Fibroblast of lung (primary cell): ENCODE results near the gene HGFAC.

Experiments used
- EZH2 ChIP-seq: IDR thresholded peaks from 2 replicates; pipeline ENCODE4 v1.5.1; 2012; ENCODE audit warnings: low read length, control low read depth, mild to moderate bottlenecking; ENCODE audit errors: missing control alignments
- TF ChIP-seq, protein P1 (sequence below), 2 donors: IDR thresholded peaks in 1 of 2; conservative IDR thresholded peaks in 1 of 2; 1 replicate in 1 of 2; 2 replicates in 1 of 2; pipeline ENCODE4 v1.5.1; 2011 to 2012; ENCODE audit warnings: low read length in 2 of 2, control low read depth in 1 of 2, inconsistent platforms in 1 of 2, low read depth in 1 of 2, mild to moderate bottlenecking in 1 of 2

GRCh38 chr4:3393171-3393570 is 48.6 kb upstream of the HGFAC start:
- TF ChIP-seq, protein P1, sequence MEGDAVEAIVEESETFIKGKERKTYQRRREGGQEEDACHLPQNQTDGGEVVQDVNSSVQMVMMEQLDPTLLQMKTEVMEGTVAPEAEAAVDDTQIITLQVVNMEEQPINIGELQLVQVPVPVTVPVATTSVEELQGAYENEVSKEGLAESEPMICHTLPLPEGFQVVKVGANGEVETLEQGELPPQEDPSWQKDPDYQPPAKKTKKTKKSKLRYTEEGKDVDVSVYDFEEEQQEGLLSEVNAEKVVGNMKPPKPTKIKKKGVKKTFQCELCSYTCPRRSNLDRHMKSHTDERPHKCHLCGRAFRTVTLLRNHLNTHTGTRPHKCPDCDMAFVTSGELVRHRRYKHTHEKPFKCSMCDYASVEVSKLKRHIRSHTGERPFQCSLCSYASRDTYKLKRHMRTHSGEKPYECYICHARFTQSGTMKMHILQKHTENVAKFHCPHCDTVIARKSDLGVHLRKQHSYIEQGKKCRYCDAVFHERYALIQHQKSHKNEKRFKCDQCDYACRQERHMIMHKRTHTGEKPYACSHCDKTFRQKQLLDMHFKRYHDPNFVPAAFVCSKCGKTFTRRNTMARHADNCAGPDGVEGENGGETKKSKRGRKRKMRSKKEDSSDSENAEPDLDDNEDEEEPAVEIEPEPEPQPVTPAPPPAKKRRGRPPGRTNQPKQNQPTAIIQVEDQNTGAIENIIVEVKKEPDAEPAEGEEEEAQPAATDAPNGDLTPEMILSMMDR (conservative IDR thresholded peaks at IDR 0.05 in 1 of 2, IDR thresholded peaks at IDR 0.05 in 1 of 2; ENCODE audit: low read depth in 1 of 2, low read length in 2 of 2): no peak
- no peak for TF ChIP-seq EZH2
